IMR-90 (cell line): ENCODE results near the gene PITPNC1. TPM values are rescaled to one million over a fixed set of nuclear protein-coding genes. Genes with fewer than 3 reads are reported as not detected.
A peak's percentile ranks its signal among the peaks of the same experiment; 100 is the strongest.

Experiments used
- ATAC-seq: fragments of 200-7000 bp; cut with Tn5 transposase; 2 replicates; pipeline ENCODE4 v1.9.1; 2020; ENCODE audit warnings: low read depth, mild to moderate bottlenecking, moderate library complexity
- BruUV-seq: library from RNA; stranded (reverse); fragments of 400-500 nt; replicated peaks from 2 replicates; lab custom pipeline; 2021; lab: Mats Ljungman, UMichigan
- CTCF ChIA-PET: fragments of 300-600 bp; formaldehyde crosslinking; extraction: SDS; loops from one replicate; lab custom pipeline; 2021; ENCODE audit warnings: antibody characterized with exemption; lab: Yijun Ruan, JAX
- POLR2A ChIA-PET: fragments of 300-600 bp; sonication (Branson Sonifier 250); formaldehyde crosslinking; loops from one replicate; lab custom pipeline; 2022; ENCODE audit warnings: antibody characterized with exemption; ENCODE audit not compliant: unreplicated experiment; lab: Charles Lee
- DNase-seq: peaks from one replicate; pipeline ENCODE4 v3.0.0; 2013
- H2AFZ ChIP-seq: replicated peaks from 2 replicates; pipeline ENCODE3; 2013; ENCODE audit warnings: low read length, mild to moderate bottlenecking; ENCODE audit not compliant: poor library complexity
- H2AK5ac ChIP-seq: 2 replicates; pipeline ENCODE4 v1.6.1; 2013; ENCODE audit warnings: low read depth, low read length, inconsistent platforms
- H2AK9ac ChIP-seq: replicated peaks from 2 replicates; pipeline ENCODE3; 2013; ENCODE audit warnings: mild to moderate bottlenecking, low read depth, low read length, moderate library complexity; ENCODE audit not compliant: poor library complexity
- H2BK120ac ChIP-seq: 2 replicates; pipeline ENCODE4 v1.6.1; 2013; ENCODE audit warnings: low read depth, low read length, inconsistent platforms
- H2BK15ac ChIP-seq: 3 replicates; pipeline ENCODE4 v1.6.1; 2013; ENCODE audit warnings: low read depth, low read length, inconsistent platforms
- H2BK20ac ChIP-seq: 2 replicates; pipeline ENCODE4 v1.6.1; 2013; ENCODE audit warnings: low read depth, mild to moderate bottlenecking, inconsistent platforms, low read length, moderate library complexity
- H2BK5ac ChIP-seq: 2 replicates; pipeline ENCODE4 v1.6.1; 2013; ENCODE audit warnings: mild to moderate bottlenecking, low read depth, low read length, inconsistent platforms; ENCODE audit not compliant: poor library complexity, severe bottlenecking
- H3K14ac ChIP-seq: replicated peaks from 2 replicates; pipeline ENCODE4 v1.6.1; 2013; ENCODE audit warnings: low read depth, low read length, inconsistent platforms
- H3K18ac ChIP-seq: 2 replicates; pipeline ENCODE4 v1.6.1; 2013; ENCODE audit warnings: low read depth, low read length, control low read depth
- H3K23ac ChIP-seq: 2 replicates; pipeline ENCODE4 v1.6.1; 2013; ENCODE audit warnings: low read depth, low read length, inconsistent platforms
- H3K27ac ChIP-seq: 2 replicates; pipeline ENCODE4 v1.5.1; 2013; ENCODE audit warnings: mild to moderate bottlenecking, control low read depth, low read length; ENCODE audit not compliant: insufficient read depth
- H3K27me3 ChIP-seq: 2 replicates; pipeline ENCODE4 v1.6.1; 2013; ENCODE audit warnings: low read length; ENCODE audit not compliant: control insufficient read depth, insufficient read depth
- H3K36me3 ChIP-seq: 2 replicates; pipeline ENCODE4 v1.6.1; 2013; ENCODE audit warnings: low read length, mixed read lengths; ENCODE audit not compliant: control insufficient read depth, insufficient read depth
- H3K4ac ChIP-seq: 2 replicates; pipeline ENCODE4 v1.6.1; 2013; ENCODE audit warnings: low read depth, low read length, inconsistent platforms
- H3K4me1 ChIP-seq: 2 replicates; pipeline ENCODE4 v1.6.1; 2013; ENCODE audit warnings: low read length, mixed read lengths; ENCODE audit not compliant: control insufficient read depth, insufficient read depth
- H3K4me2 ChIP-seq: 2 replicates; pipeline ENCODE4 v1.6.1; 2013; ENCODE audit warnings: low read depth, mild to moderate bottlenecking, control low read depth, low read length, moderate library complexity
- H3K4me3 ChIP-seq: 2 replicates; pipeline ENCODE4 v1.5.1; 2013; ENCODE audit warnings: low read depth, mild to moderate bottlenecking, control low read depth, low read length, moderate library complexity; ENCODE audit not compliant: insufficient read depth
- H3K56ac ChIP-seq: 2 replicates; pipeline ENCODE4 v1.6.1; 2013; ENCODE audit warnings: low read length, inconsistent platforms; ENCODE audit not compliant: insufficient read depth; ENCODE audit errors: extremely low read depth
- H3K79me1 ChIP-seq, 2 experiments: 2 replicates each; pipeline ENCODE4 v1.6.1; 2013; ENCODE audit warnings: low read length in 2 of 2, inconsistent platforms in 1 of 2, low read depth in 1 of 2
- H3K9ac ChIP-seq: 2 replicates; pipeline ENCODE4 v1.6.1; 2013; ENCODE audit warnings: low read depth, low read length, control low read depth
- H3K9me1 ChIP-seq: 2 replicates; pipeline ENCODE4 v1.6.1; 2013; ENCODE audit warnings: low read length, inconsistent platforms; ENCODE audit not compliant: insufficient read depth
- H3K9me3 ChIP-seq: 2 replicates; pipeline ENCODE4 v1.6.1; 2013; ENCODE audit warnings: low read length; ENCODE audit not compliant: control insufficient read depth, insufficient read depth
- H4K20me1 ChIP-seq: 2 replicates; pipeline ENCODE4 v1.6.1; 2013; ENCODE audit warnings: low read length, inconsistent platforms; ENCODE audit not compliant: insufficient read depth
- H4K5ac ChIP-seq: 2 replicates; pipeline ENCODE4 v1.6.1; 2013; ENCODE audit warnings: mild to moderate bottlenecking, low read depth, low read length, control low read depth
- H4K8ac ChIP-seq, 2 experiments: 2 replicates each; pipeline ENCODE4 v1.6.1; 2013; ENCODE audit warnings: low read depth in 2 of 2, low read length in 2 of 2, control low read depth in 1 of 2, inconsistent platforms in 1 of 2
- H4K91ac ChIP-seq: 2 replicates; pipeline ENCODE4 v1.6.1; 2013; ENCODE audit warnings: low read depth, low read length, inconsistent platforms; ENCODE audit not compliant: insufficient read depth
- CEBPB ChIP-seq: IDR thresholded peaks from 2 replicates; pipeline ENCODE4 v1.6.1; 2012; ENCODE audit warnings: low read depth, low read length, improper control_type of control experiment
- CHD1 ChIP-seq: IDR thresholded peaks from 2 replicates; pipeline ENCODE4 v1.6.1; 2012; ENCODE audit warnings: low read depth, low read length, improper control_type of control experiment
- FOS ChIP-seq: fragments of 150-350 bp; IDR thresholded peaks from 2 replicates; pipeline ENCODE4 v1.6.1; 2016; ENCODE audit warnings: low read depth, low read length
- MAFK ChIP-seq: IDR thresholded peaks from 2 replicates; pipeline ENCODE4 v1.6.1; 2012; ENCODE audit warnings: low read depth, low read length, improper control_type of control experiment
- MAZ ChIP-seq: IDR thresholded peaks from 2 replicates; pipeline ENCODE4 v1.6.1; 2012; ENCODE audit warnings: low read depth, mild to moderate bottlenecking, low read length, improper control_type of control experiment, moderate library complexity, borderline replicate concordance
- MXI1 ChIP-seq: IDR thresholded peaks from 2 replicates; pipeline ENCODE4 v1.6.1; 2012; ENCODE audit warnings: low read depth, mild to moderate bottlenecking, low read length, moderate library complexity, borderline replicate concordance
- NFE2L2 ChIP-seq: fragments of 150-350 bp; IDR thresholded peaks from 2 replicates; pipeline ENCODE4 v1.6.1; 2016; ENCODE audit warnings: low read depth, mild to moderate bottlenecking, low read length
- POLR2A ChIP-seq: IDR thresholded peaks from 2 replicates; pipeline ENCODE4 v1.6.1; 2012; ENCODE audit warnings: mild to moderate bottlenecking, low read depth, low read length
- RAD21 ChIP-seq: IDR thresholded peaks from 2 replicates; pipeline ENCODE4 v1.6.1; 2012; ENCODE audit warnings: low read length, improper control_type of control experiment
- RFX5 ChIP-seq: IDR thresholded peaks from 2 replicates; pipeline ENCODE4 v1.8.0; 2012; ENCODE audit warnings: low read depth, mild to moderate bottlenecking, low read length, moderate library complexity
- SMC3 ChIP-seq: fragments of 150-350 bp; IDR thresholded peaks from 2 replicates; pipeline ENCODE4 v1.6.1; 2016; ENCODE audit warnings: low read depth, mild to moderate bottlenecking, antibody characterized with exemption, low read length, moderate library complexity
- WGBS, 2 experiments: methylation state at CpG; one replicate each; pipeline versions ENCODE4 v1.1.5 to v1.1.7; 2013; ENCODE audit warnings: missing lambda C conversion rate in 2 of 2; ENCODE audit not compliant: insufficient read length in 1 of 2; ENCODE audit errors: extremely low coverage in 2 of 2; 5-methylcytosine and 5-hydroxymethylcytosine counted together
- dilution Hi-C: fragments of 300-500 bp; cut with HindIII; formaldehyde crosslinking; loops from one replicate; pipeline ENCODE4 v1.14.3; 2018; ENCODE audit warnings: low sequenced_read_pairs; ENCODE audit not compliant: unreplicated experiment
- in situ Hi-C: fragments of 300-500 bp; cut with MboI; formaldehyde crosslinking; loops from 3 replicates; pipeline ENCODE4 v1.14.3; 2019; ENCODE audit warnings: low sequenced_read_pairs, inconsistent platforms, mixed read lengths
- intact Hi-C: fragments of 100-400 bp; cut with micrococcal nuclease; formaldehyde crosslinking; loops from 2 replicates; pipeline ENCODE4 v1.10.0; 2022
- polyA plus RNA-seq, 3 experiments: library from polyadenylated mRNA; depleted of rRNA; stranded (reverse); fragments of >200 nt; gene quantifications; 2 replicates each; pipeline ENCODE4 v1.2.3, GENCODE V29; 2012; ENCODE audit warnings: low replicate concordance in 1 of 3
- total RNA-seq: library from RNA; depleted of rRNA; stranded (reverse); fragments of >200 nt; gene quantifications from 2 replicates; pipeline ENCODE4 v1.2.3, GENCODE V29; 2012
- TF ChIP-seq, protein P1 (sequence below): fragments of 150-350 bp; IDR thresholded peaks from 2 replicates; pipeline ENCODE4 v1.6.1; 2017; ENCODE audit warnings: mild to moderate bottlenecking, antibody characterized with exemption, low read length, low read depth
- TF ChIP-seq, protein P2 (sequence below): conservative IDR thresholded peaks from 2 replicates; pipeline ENCODE4 v1.5.1; 2012; ENCODE audit warnings: mild to moderate bottlenecking, low read depth, low read length, improper control_type of control experiment
- TF ChIP-seq, protein P3 (sequence below): fragments of 150-350 bp; IDR thresholded peaks from 2 replicates; pipeline ENCODE4 v1.6.1; 2016; ENCODE audit warnings: low read depth, mild to moderate bottlenecking, low read length, moderate library complexity, borderline replicate concordance

PITPNC1 gene
- total and polyA plus RNA-seq, 2 of the 4 experiments (the other 2 are of a cell fraction): 4.1 TPM

DNA sequence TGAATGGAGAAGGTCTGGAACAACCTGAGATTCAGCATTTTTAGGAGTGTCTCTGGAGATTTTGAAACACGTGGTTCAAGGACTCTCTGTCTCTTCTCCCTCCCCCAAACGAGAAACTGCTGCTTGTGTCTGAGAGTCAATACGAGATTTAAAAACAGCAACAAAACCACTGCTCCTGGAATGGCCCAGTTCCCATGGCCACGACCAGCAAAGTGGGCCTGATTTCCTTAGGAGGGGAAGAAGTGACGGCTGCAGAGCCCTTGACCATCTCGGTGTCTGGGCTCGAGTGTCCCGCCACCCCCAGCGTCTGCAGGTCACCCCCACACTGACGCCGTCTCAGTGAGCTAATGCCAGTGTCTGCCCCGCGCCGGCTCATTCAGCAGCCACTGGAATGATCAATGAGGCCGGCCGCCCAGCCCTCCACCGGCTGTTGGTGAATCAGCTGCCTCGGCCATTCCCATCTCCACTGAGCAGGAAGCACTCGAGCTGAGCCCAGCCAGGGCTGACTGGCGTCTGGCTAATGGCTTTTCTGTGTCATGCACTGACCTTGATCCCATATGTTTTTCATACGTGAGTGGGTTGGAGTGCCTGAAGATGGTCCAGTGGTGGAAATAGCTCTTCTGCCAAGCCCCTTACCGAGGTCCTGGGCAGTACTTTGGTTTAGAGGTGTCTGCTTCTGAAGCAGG, 151.8 kb downstream of the PITPNC1 start:
- Histone ChIP-seq H3K4me3 (peak overlapping the region; percentile 42), H3K27me3 (no peaks in the 10 kb centered on the region), H2BK5ac (peak overlapping the region; percentile 56), H4K91ac (peak overlapping the region; percentile 33), H2BK15ac (peak overlapping the region; percentile 18; the same call in 1 of the 3 replicates), H4K20me1 (no peaks in the 10 kb centered on the region), H3K27ac (peak overlapping the region; percentile 29; the same call in 1 of the 2 replicates), H2AK9ac (peak overlapping the region; percentile 38), H4K8ac (peak overlapping the region; percentile 13 to 79; a peak in 3 of 4 replicates), H3K4ac (peak overlapping the region; percentile 63), H2AK5ac (peak overlapping the region; percentile 9; the same call in 1 of the 2 replicates), H2BK20ac (peak overlapping the region; percentile 28), H3K14ac (peak overlapping the region; percentile 26; the same call in 1 of the 2 replicates), H2BK120ac (peak overlapping the region; percentile 63), H4K5ac (no peak overlapping the region), H3K23ac (peak overlapping the region; percentile 63; the same call in 1 of the 2 replicates), H3K56ac (peak overlapping the region; percentile 57), H3K4me1 (peaks cover 2% of the 10 kb centered on the region; the same call in 1 of the 2 replicates), H3K9me3 (no peaks in the 10 kb centered on the region), H3K9ac (peak overlapping the region; percentile 32; the same call in 1 of the 2 replicates), H3K9me1 (no peaks in the 10 kb centered on the region; the same call in 1 of the 2 replicates), H3K36me3 (no peaks in the 10 kb centered on the region), H2AFZ (peak overlapping the region; percentile 93), H3K4me2 (peak overlapping the region; percentile 88), H3K79me1 (peaks cover 8 to 24% of the 10 kb centered on the region in 2 experiments; a peak in 3 of 4 replicates), H3K18ac (peak overlapping the region; percentile 10; the same call in 1 of the 2 replicates)
- DNase-seq: peak; percentile 93
- peak; percentile 100 for ATAC-seq
- ChIA-PET POLR2A (no interaction called here), CTCF (interaction anchor here (1.0 kb wide), 1 partner anchor 120 kb away, joined by 3 read pairs; no protein-coding TSS in a partner anchor)
- dilution Hi-C loops (no loop called here), intact Hi-C loops (no loop called here), in situ Hi-C loops (no loop called here)
- no TSS peak for BruUV-seq
- WGBS, 2 experiments: 0% methylated on average over 7 of the region's 22 CpGs; no CpG with 5 or more reads in 1 of the 2 experiments
- TF ChIP-seq MAZ (no peak), MXI1 (no peak), NFE2L2 (peak; percentile 19; the same call in 1 of the 2 replicates), CHD1 (no peak; the same call in 1 of the 2 replicates), RAD21 (peak; percentile 28), POLR2A (peak; percentile 40; the same call in 1 of the 2 replicates), RFX5 (no peak), MAFK (no peak; the same call in 1 of the 2 replicates), CEBPB (no peak), FOS (peak; percentile 85), SMC3 (no peak)
- TF ChIP-seq, protein P1, sequence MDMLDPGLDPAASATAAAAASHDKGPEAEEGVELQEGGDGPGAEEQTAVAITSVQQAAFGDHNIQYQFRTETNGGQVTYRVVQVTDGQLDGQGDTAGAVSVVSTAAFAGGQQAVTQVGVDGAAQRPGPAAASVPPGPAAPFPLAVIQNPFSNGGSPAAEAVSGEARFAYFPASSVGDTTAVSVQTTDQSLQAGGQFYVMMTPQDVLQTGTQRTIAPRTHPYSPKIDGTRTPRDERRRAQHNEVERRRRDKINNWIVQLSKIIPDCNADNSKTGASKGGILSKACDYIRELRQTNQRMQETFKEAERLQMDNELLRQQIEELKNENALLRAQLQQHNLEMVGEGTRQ: no peak
- TF ChIP-seq, protein P2, sequence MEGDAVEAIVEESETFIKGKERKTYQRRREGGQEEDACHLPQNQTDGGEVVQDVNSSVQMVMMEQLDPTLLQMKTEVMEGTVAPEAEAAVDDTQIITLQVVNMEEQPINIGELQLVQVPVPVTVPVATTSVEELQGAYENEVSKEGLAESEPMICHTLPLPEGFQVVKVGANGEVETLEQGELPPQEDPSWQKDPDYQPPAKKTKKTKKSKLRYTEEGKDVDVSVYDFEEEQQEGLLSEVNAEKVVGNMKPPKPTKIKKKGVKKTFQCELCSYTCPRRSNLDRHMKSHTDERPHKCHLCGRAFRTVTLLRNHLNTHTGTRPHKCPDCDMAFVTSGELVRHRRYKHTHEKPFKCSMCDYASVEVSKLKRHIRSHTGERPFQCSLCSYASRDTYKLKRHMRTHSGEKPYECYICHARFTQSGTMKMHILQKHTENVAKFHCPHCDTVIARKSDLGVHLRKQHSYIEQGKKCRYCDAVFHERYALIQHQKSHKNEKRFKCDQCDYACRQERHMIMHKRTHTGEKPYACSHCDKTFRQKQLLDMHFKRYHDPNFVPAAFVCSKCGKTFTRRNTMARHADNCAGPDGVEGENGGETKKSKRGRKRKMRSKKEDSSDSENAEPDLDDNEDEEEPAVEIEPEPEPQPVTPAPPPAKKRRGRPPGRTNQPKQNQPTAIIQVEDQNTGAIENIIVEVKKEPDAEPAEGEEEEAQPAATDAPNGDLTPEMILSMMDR: no peak
- TF ChIP-seq, protein P3, sequence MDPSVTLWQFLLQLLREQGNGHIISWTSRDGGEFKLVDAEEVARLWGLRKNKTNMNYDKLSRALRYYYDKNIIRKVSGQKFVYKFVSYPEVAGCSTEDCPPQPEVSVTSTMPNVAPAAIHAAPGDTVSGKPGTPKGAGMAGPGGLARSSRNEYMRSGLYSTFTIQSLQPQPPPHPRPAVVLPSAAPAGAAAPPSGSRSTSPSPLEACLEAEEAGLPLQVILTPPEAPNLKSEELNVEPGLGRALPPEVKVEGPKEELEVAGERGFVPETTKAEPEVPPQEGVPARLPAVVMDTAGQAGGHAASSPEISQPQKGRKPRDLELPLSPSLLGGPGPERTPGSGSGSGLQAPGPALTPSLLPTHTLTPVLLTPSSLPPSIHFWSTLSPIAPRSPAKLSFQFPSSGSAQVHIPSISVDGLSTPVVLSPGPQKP: no peak
